Gastroesophageal sphincter (tissue), 3 donors: Measurements from ENCODE around the gene ZNF783.

Experiments
- CTCF ChIP-seq, 4 experiments: fragments of 200-600 bp in 2 of 4; fragments of 450-650 bp in 2 of 4; sonication (generic) in 1 of 4; IDR thresholded peaks; one replicate each; pipeline ENCODE4 v1.5.1; 2017 to 2019; ENCODE audit warnings: antibody characterized with exemption in 4 of 4, mild to moderate bottlenecking in 2 of 4, moderate library complexity in 2 of 4
- EP300 ChIP-seq: sonication (generic); formaldehyde crosslinking; IDR thresholded peaks from one replicate; pipeline ENCODE4 v1.6.1; 2017; ENCODE audit warnings: antibody characterized with exemption, mild to moderate bottlenecking
- POLR2A ChIP-seq, 2 donors: fragments of 450-650 bp; IDR thresholded peaks; one replicate each; pipeline ENCODE4 v1.6.1; 2017; ENCODE audit warnings: antibody characterized with exemption in 2 of 2, mild to moderate bottlenecking in 2 of 2, moderate library complexity in 1 of 2
- POLR2AphosphoS5 ChIP-seq: sonication (generic); formaldehyde crosslinking; IDR thresholded peaks from one replicate; pipeline ENCODE4 v1.6.1; 2017; ENCODE audit warnings: antibody characterized with exemption

- TF ChIP-seq CTCF (IDR thresholded peaks at IDR 0.05) (no peak), POLR2AphosphoS5 (no peak), POLR2A (IDR thresholded peaks at IDR 0.05) (no peak), EP300 (no peak)
Observed at GRCh38 chr7:149255174-149255573, 6.8 kb upstream of the ZNF783 start.
